ENCODE measurements around the gene ALPK3. TPM values are rescaled to one million over a fixed set of nuclear protein-coding genes. Genes with fewer than 3 reads are reported as not detected.

Gene ALPK3
- total and polyA plus RNA-seq, 2 donors (not counting 3 experiments of a cell fraction or from before 2014, with no cell fraction given), result 18.4 to 36.2 TPM

- peak; percentile 15 for FAIRE-seq
- intact Hi-C loops (cut with micrococcal nuclease) (no loop called here), dilution Hi-C loops (cut with MboI; ENCODE audit: extremely low pct_ligation_motif_present, low sequenced_read_pairs) (no loop called here)
- no peaks in the 10 kb centered on the region for H3K79me2 ChIP-seq (ENCODE audit: control insufficient read depth, insufficient read depth, low read length)
- H3K27me3 ChIP-seq (ENCODE audit: control insufficient read depth in 2 of 2, insufficient read depth in 2 of 2, low read length in 2 of 2), result no peaks in the 10 kb centered on the region
- H3K4me2 ChIP-seq (ENCODE audit: insufficient read depth, low read length), result no peak overlapping the region
- H3K27ac ChIP-seq (ENCODE audit: insufficient read depth, low read depth, low read length), result no peak overlapping the region
- H3K9ac ChIP-seq (replicated peaks; ENCODE audit: extremely low read depth, insufficient read depth, low read length), result no peak overlapping the region
- POLR2A ChIA-PET, result no interaction called here
- H3K4me1 ChIP-seq (ENCODE audit: control insufficient read depth, extremely low read depth, insufficient read depth, low read length), result no peaks in the 10 kb centered on the region
- H3K4me3 ChIP-seq (replicated peaks in 1 of 3; ENCODE audit: insufficient read depth in 1 of 3, low read depth in 1 of 3, low read length in 3 of 3), result no peak overlapping the region
- no peak for DNase-seq (ENCODE audit: low read depth, low spot score)
- H3K36me3 ChIP-seq (ENCODE audit: control insufficient read depth in 2 of 2, extremely low read depth in 1 of 2, insufficient read depth in 2 of 2, low read length in 2 of 2), result no peaks in the 10 kb centered on the region
- no peaks in the 10 kb centered on the region for H4K20me1 ChIP-seq (replicated peaks; ENCODE audit: control insufficient read depth, extremely low read depth, insufficient read depth, low read length)
- no peaks in the 10 kb centered on the region for H3K9me3 ChIP-seq (replicated peaks; ENCODE audit: control insufficient read depth, insufficient read depth, low read length)
- H2AFZ ChIP-seq (ENCODE audit: low read depth, low read length), result no peak overlapping the region
- TF ChIP-seq FOS (IDR thresholded peaks at IDR 0.05; ENCODE audit: borderline replicate concordance, insufficient read depth, low read length), result no peak
- TF ChIP-seq JUN (IDR thresholded peaks at IDR 0.05; ENCODE audit: borderline replicate concordance, insufficient read depth, insufficient read length, low read depth), result no peak
- no peak for TF ChIP-seq GATA2 (IDR thresholded peaks at IDR 0.05; ENCODE audit: insufficient read depth, insufficient read length, low read depth, low read length)
- TF ChIP-seq EZH2 (IDR thresholded peaks at IDR 0.05; ENCODE audit: borderline replicate concordance, low read depth, low read length, severe bottlenecking), result no peak
- TF ChIP-seq MAX (IDR thresholded peaks at IDR 0.05; ENCODE audit: insufficient read depth, insufficient read length), result no peak
- no peak for TF ChIP-seq POLR2A (IDR thresholded peaks at IDR 0.05; ENCODE audit: low read depth, low read length)
- no peak for TF ChIP-seq POLR2AphosphoS5 (IDR thresholded peaks at IDR 0.05; ENCODE audit: insufficient read depth, low read depth, low read length)
- no peak for TF ChIP-seq MYC (IDR thresholded peaks at IDR 0.05; ENCODE audit: low read depth, low read length)
- TF ChIP-seq CTCF (IDR thresholded peaks at IDR 0.05; ENCODE audit: extremely low read depth in 1 of 2, insufficient read depth in 1 of 2, low read depth in 1 of 2, low read length in 2 of 2), result no peak
- no peaks in the 10 kb centered on the region for H3K9me1 ChIP-seq (replicated peaks; ENCODE audit: control insufficient read depth, extremely low read depth, insufficient read depth, low read length)
- CTCF ChIA-PET, result interaction anchor here (1.0 to 3.2 kb wide), 2 partner anchors 8 to 24 kb away, joined by 5 to 9 read pairs; no protein-coding TSS in a partner anchor
- no TSS peak for BruUV-seq (replicated peaks)
Measured at GRCh38 chr15:84904419-84904818, 87.3 kb downstream of the ALPK3 start.

Data from endothelial cell of umbilical vein (primary cell).